Retinal pigment epithelial cell (primary cell): Measurements from ENCODE around the gene TOM1L2.

ENCODE experiments used
- DNase-seq: peaks from one replicate; pipeline ENCODE4 v3.0.0-alpha.2; 2010; ENCODE audit warnings: low read depth
- H3K4me3 ChIP-seq: 2 replicates; pipeline ENCODE4 v1.5.1; 2011; ENCODE audit warnings: mild to moderate bottlenecking, low read length, control low read depth, moderate library complexity
- TF ChIP-seq, protein P1 (sequence below): conservative IDR thresholded peaks from 2 replicates; pipeline ENCODE4 v1.5.1; 2011; ENCODE audit warnings: low read depth, low read length, control low read depth, inconsistent platforms

TOM1L2 gene

DNA sequence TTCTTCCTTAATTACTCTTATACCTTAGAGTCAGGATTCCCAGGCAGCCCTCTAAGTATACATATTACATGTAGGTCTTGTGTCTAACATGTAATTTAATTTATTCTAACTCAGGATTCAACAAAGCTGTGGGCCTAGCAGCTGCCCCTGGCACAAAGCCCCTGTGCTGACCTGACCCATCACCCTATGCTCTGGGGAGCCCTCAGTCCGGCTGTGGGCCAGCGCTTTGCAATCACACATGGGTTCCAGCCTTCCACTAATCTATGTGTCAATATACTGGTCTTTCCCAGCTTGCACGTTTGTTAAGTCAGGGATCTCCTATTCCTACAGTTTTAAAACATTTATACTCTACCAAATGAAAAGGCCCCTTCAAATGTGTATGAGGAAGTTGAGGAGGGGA is 72.7 kb downstream of the TOM1L2 start:
- no peak for DNase-seq
- TF ChIP-seq, protein P1, sequence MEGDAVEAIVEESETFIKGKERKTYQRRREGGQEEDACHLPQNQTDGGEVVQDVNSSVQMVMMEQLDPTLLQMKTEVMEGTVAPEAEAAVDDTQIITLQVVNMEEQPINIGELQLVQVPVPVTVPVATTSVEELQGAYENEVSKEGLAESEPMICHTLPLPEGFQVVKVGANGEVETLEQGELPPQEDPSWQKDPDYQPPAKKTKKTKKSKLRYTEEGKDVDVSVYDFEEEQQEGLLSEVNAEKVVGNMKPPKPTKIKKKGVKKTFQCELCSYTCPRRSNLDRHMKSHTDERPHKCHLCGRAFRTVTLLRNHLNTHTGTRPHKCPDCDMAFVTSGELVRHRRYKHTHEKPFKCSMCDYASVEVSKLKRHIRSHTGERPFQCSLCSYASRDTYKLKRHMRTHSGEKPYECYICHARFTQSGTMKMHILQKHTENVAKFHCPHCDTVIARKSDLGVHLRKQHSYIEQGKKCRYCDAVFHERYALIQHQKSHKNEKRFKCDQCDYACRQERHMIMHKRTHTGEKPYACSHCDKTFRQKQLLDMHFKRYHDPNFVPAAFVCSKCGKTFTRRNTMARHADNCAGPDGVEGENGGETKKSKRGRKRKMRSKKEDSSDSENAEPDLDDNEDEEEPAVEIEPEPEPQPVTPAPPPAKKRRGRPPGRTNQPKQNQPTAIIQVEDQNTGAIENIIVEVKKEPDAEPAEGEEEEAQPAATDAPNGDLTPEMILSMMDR, result no peak
- no peak overlapping the region for H3K4me3 ChIP-seq

DNA sequence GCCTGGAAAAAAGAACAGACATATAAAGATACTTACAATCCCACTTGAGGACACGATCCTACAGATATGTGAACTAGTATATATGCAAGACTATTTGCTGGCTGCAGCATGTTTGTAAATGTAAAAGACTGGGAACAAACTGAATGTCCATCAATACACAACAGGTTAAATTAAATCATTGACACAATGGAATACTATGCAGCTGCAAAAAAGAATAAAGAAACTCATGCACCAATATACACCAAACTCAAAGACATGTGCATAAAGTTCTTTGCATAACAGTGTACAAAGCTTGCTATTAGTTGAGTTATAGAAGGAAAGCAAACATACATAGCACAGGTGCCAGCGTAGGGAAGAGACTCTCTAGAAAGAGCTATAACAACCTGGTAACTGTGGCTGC is 73.5 kb downstream of the TOM1L2 start:
- TF ChIP-seq, protein P1, result no peak
- no peak for DNase-seq
- no peak overlapping the region for H3K4me3 ChIP-seq

DNA sequence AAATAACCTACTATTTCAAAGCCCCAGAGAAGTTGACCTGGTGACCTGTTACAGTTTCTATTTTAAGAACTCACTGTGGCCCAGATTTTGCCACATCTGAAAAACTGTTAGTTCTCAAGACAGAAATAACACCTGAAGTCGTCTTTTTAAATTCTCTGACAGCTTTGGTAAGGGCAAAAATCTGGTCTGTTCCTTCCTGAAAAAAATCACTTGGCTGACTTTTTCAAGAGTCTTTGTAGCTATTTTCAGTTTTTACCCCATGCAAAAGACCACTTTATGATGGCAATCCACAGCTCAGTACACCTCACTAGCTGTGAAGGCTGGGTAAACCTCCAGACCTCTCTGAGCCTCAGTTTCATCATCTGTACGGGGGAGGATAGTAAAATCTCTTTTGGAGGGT is 74.8 kb downstream of the TOM1L2 start:
- no peak overlapping the region for H3K4me3 ChIP-seq
- no peak for DNase-seq
- TF ChIP-seq, protein P1, result no peak

DNA sequence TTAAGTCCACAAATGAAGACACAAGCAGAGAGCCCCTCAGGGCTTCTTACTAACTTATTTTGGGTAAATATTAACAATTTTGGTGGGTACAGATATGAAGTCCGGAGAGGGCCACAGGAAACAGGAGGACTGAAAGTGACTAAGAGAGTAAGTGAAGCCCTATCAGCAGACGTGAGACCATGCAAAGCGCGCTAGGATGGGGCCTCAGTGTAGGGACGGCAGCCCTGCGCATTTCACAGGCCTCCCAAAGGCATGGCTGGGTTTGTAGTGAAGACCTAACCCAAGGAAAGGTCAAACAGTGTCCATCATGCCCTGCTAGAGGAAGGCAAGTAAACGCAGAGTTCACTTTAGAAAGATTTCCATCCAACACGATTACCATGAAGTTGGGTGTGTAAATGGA is 75.5 kb downstream of the TOM1L2 start:
- TF ChIP-seq, protein P1, result no peak
- no peak overlapping the region for H3K4me3 ChIP-seq
- DNase-seq, result no peak

DNA sequence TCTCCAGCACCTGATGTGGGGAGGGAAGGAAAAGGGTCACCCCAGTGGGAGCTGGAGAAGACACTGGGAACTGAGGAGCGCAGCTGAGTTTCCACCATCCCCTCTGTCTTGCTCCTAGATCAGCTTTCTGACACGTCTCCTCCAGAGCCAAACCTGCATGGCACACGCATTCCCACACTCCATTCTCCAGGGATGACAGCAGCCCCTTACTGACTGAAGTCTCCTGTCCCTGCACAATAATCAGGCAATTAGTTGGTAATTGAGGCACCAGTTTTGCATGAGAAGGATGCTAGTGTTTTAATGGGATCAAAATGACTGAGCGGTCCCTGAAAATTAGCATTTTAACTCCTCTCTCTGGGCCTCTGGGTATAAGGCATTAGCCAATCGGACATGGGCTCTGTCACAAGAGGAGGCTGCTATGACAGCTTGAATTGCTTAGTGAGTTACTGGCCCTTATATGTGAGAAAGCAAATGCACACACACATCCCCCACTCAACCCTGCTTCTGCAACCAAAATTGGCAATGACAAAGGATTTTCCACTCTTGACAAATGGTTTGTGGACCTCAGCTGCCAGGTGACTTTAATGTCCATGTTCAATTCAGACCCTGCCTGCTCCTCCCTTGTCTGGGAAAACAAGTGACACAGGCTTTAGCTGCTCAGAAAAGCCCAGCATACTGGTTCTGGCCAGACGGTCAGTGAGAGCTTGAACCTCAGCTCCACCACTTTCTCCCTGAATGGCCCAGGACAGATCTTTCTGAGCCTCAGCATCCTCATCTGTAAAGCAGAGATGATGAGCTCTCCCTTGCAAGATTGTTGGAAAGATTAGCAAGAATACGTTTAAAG is 78.2 kb downstream of the TOM1L2 start:
- DNase-seq, result no peak
- TF ChIP-seq, protein P1, result no peak
- no peak overlapping the region for H3K4me3 ChIP-seq

DNA sequence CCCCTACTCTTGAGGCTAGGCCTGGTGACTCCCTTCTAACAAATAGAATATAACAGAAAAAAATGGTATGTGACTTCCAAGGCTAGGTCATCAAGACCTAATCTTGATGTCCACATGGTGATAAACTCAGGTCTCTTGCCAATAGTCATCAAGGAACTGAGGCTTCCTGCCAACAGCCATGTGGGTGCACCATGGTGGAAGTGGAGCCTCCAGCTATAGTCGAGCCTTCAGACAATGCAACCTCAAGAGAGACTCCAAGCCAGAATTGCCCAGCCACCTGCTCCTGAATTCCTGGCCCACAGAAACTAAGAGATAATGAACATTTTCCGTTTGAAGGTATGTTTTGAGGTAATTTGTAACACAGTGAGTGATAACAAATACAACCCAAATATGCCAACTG is 79.5 kb downstream of the TOM1L2 start:
- H3K4me3 ChIP-seq, result no peak overlapping the region
- TF ChIP-seq, protein P1, result no peak

DNA sequence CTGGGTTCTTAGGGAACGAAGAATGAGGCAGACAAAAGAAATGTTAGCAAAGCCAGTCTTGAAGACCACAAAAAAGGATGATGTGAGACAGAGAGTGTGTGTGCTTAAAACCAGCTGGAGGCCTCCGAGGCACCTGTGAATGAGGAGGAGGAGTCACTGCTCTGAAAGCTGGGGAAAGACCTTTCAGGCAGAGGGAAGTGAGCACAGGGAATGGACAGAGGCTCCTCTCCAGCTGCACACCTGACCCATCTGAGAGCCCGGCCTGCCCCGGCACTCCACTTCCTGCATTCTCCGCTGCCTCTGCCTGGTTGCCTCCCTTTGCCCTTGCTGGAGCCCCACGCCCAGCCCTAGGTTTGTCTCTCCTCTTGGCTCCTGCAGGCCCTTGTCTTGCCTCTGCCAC is 80.2 kb downstream of the TOM1L2 start:
- H3K4me3 ChIP-seq, result no peak overlapping the region
- TF ChIP-seq, protein P1, result no peak

More for the DNA sequence above, 79.5 kb downstream of the TOM1L2 start:
- DNase-seq, result no peak

More for the DNA sequence above, 80.2 kb downstream of the TOM1L2 start:
- DNase-seq, result no peak
